SHP77 treated with DMSO at 0.1 percent for 48 hours (cell line): ENCODE measurements around the gene NUTM2B.
"Not testable (repeated sequence)": the region's sequence is repeated elsewhere in the genome, so short reads cannot be mapped to it uniquely, and the experiment has no call there.

Experiments used
- DNase-seq: peaks from one replicate; lab custom pipeline; 2025; lab: John Stamatoyannopoulos, UW

Gene NUTM2B

GRCh38 chr10:79702927-79703326 is at the start of gene NUTM2B:
Gene NUTM2B (plus strand): TSS chr10:79703227. CDS start chr10:79703610, 383 bp downstream.
- DNase-seq = not testable (repeated sequence)

GRCh38 chr10:79663287-79663686 is 39.7 kb upstream of the NUTM2B start:
- DNase-seq = not testable (repeated sequence)

- DNase-seq = not testable (repeated sequence)
These were observed 38.3 kb upstream of the NUTM2B start for GRCh38 chr10:79664686-79665085.

GRCh38 chr10:79669248-79669788 is 33.7 kb upstream of the NUTM2B start:
- not testable (repeated sequence) for DNase-seq

- DNase-seq = not testable (repeated sequence)
These were observed 28.1 kb upstream of the NUTM2B start for GRCh38 chr10:79674878-79675277.

GRCh38 chr10:79683026-79683883 is 19.8 kb upstream of the NUTM2B start:
- DNase-seq = not testable (repeated sequence)

GRCh38 chr10:79683884-79684720 is 18.9 kb upstream of the NUTM2B start:
- not testable (repeated sequence) for DNase-seq

- DNase-seq = peak; percentile 1
These were observed 17.9 kb upstream of the NUTM2B start for GRCh38 chr10:79685044-79685685.

- DNase-seq = not testable (repeated sequence)
These were observed 16.4 kb upstream of the NUTM2B start for GRCh38 chr10:79686595-79686994.

GRCh38 chr10:79687406-79688150 is 15.4 kb upstream of the NUTM2B start:
- not testable (repeated sequence) for DNase-seq

- DNase-seq = not testable (repeated sequence)
These were observed 14.2 kb upstream of the NUTM2B start for GRCh38 chr10:79688798-79689197.

GRCh38 chr10:79696596-79696995 is 6.4 kb upstream of the NUTM2B start:
- DNase-seq = not testable (repeated sequence)

GRCh38 chr10:79697141-79697540 is 5.9 kb upstream of the NUTM2B start:
- DNase-seq = not testable (repeated sequence)

- DNase-seq = not testable (repeated sequence)
These were observed 2.6 kb upstream of the NUTM2B start for GRCh38 chr10:79700381-79700944.

GRCh38 chr10:79707017-79707416 is 4.0 kb downstream of the NUTM2B start:
- DNase-seq = not testable (repeated sequence)

GRCh38 chr10:79714976-79715375 is 11.9 kb downstream of the NUTM2B start:
- not testable (repeated sequence) for DNase-seq

- not testable (repeated sequence) for DNase-seq
These were observed 14.0 kb downstream of the NUTM2B start for GRCh38 chr10:79716917-79717579.

- not testable (repeated sequence) for DNase-seq
These were observed 17.0 kb downstream of the NUTM2B start for GRCh38 chr10:79720000-79720399.

- DNase-seq = not testable (repeated sequence)
These were observed 23.6 kb downstream of the NUTM2B start for GRCh38 chr10:79726620-79727019.

- DNase-seq = not testable (repeated sequence)
These were observed 41.8 kb downstream of the NUTM2B start for GRCh38 chr10:79744844-79745243.
